ENCODE results near the gene IKZF4.
"Not testable (repeated sequence)": the region's sequence is repeated elsewhere in the genome, so short reads cannot be mapped to it uniquely, and the experiment has no call there.

IKZF4 gene

DNA sequence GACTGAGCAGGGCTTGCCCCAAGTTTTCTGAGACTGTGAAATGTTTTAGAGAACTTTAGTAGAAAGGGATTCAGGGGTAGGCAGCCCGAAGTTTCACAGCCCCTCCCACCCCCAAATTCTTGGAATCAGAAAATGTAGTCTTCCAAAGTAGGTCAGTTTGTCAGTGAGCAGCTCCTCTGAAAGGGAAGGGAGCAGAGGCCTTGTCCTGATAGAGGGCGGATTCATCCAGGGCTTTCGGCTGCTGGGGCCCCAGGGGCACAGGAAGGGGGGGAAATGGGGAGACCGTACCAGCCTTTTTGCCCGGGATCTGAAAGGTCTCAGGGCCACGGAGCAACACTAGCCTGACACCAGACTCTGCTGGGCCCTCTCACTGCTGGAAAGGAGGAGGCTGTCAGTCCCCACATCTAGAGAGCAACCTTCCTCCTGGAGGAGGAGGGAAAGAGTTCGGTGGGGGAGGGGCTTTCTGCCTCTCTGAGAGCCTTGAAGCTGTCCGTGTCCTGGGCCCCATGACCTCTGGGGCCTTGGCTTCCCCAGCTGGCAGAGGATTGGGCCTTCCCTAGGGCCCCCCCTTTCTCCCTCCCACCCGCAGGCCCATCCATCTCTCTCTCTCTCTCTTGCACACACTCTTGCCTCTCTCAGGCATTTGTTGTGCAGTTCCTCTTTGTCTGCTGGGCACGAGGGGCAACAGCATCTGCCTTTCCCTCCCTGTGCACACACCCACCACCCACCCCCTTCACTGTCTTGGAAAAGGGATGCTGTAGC lies at the start of gene IKZF4:
Gene IKZF4 (plus strand): TSS at position 621 of the 762 bp plus-strand sequence. CDS start 451 bp downstream, outside the sequence.
- Histone ChIP-seq H3K27me3 (no peaks in the 10 kb centered on the region), H3K4me1 (peaks cover 40% of the 10 kb centered on the region), H3K9ac (peak within 1 kb of the TSS; percentile 81), H3K36me3 (peaks cover 12% of the 10 kb centered on the region), H3K9me3 (no peaks in the 10 kb centered on the region), H3K4me2 (peak within 1 kb of the TSS; percentile 90), H4K20me1 (no peaks in the 10 kb centered on the region), H3K27ac (peak within 1 kb of the TSS; percentile 81), H3K4me3 (peak within 1 kb of the TSS; percentile 69)
- no peak for TF ChIP-seq Cebpa-rat (IDR thresholded peaks at IDR 0.05)

- TF ChIP-seq Cebpa-rat (IDR thresholded peaks at IDR 0.05) = no peak
- H4K20me1 ChIP-seq = no peaks in the 10 kb centered on the region
- peaks cover 68% of the 10 kb centered on the region for H3K4me1 ChIP-seq
- H3K4me3 ChIP-seq = no peak overlapping the region
- H3K4me2 ChIP-seq = peak overlapping the region; percentile 83
- H3K36me3 ChIP-seq = peaks cover 41% of the 10 kb centered on the region
- H3K9ac ChIP-seq = no peak overlapping the region
- no peaks in the 10 kb centered on the region for H3K9me3 ChIP-seq
- H3K27ac ChIP-seq = no peak overlapping the region
- H3K27me3 ChIP-seq = no peaks in the 10 kb centered on the region
Observed at GRCh38 chr12:55972042-55972441, 48.8 kb upstream of the IKZF4 start.

GRCh38 chr12:55972456-55972855 lies 48.4 kb upstream of the IKZF4 start:
- Histone ChIP-seq H3K27me3 (no peaks in the 10 kb centered on the region), H3K4me2 (peak overlapping the region; percentile 83), H3K9ac (peak overlapping the region; percentile 72), H3K27ac (no peak overlapping the region), H3K9me3 (no peaks in the 10 kb centered on the region), H3K36me3 (peaks cover 41% of the 10 kb centered on the region), H4K20me1 (no peaks in the 10 kb centered on the region; the same call in 1 of the 2 replicates), H3K4me3 (peak overlapping the region; percentile 98), H3K4me1 (peaks cover 68% of the 10 kb centered on the region)
- no peak for TF ChIP-seq Cebpa-rat (IDR thresholded peaks at IDR 0.05)

DNA sequence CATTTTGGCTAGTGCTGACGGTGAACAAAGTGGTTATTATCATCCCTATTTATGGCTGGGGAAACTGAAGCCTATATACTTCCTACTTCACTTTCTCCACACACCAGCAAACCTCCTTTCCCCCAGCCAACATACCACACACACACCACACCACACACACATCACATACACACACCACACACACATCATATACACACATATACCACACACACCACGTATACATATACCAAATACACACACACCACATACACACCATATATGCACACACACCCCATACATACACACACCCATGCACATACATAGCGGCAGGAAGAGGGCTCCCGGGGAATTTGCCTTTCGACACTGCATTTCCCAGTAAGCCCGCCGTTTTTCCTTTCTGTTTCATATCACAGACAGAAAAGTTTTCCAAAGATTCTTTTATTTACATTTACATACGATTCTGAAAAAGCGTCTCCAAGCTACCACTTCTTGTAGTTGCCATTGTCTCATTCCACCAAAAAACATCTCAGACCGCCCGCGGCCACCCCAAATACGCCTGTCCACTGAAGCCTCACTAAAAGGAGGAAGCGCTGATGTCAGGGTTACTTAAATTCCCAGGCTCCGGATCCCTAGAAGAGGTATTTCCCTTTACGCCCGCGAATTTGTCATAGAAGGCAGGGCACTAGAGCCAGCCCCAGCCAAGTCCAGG lies 47.8 kb upstream of the IKZF4 start:
- peak overlapping the region; percentile 83 for H3K4me2 ChIP-seq
- no peaks in the 10 kb centered on the region for H3K9me3 ChIP-seq
- peaks cover 40% of the 10 kb centered on the region for H3K36me3 ChIP-seq
- no peaks in the 10 kb centered on the region; the same call in 1 of the 2 replicates for H4K20me1 ChIP-seq
- peak overlapping the region; percentile 28; the same call in 1 of the 2 replicates for H3K27ac ChIP-seq
- no peaks in the 10 kb centered on the region for H3K27me3 ChIP-seq
- peak overlapping the region; percentile 98 for H3K4me3 ChIP-seq
- TF ChIP-seq Cebpa-rat (IDR thresholded peaks at IDR 0.05) = no peak
- H3K4me1 ChIP-seq = peaks cover 68% of the 10 kb centered on the region
- H3K9ac ChIP-seq = peak overlapping the region; percentile 72

DNA sequence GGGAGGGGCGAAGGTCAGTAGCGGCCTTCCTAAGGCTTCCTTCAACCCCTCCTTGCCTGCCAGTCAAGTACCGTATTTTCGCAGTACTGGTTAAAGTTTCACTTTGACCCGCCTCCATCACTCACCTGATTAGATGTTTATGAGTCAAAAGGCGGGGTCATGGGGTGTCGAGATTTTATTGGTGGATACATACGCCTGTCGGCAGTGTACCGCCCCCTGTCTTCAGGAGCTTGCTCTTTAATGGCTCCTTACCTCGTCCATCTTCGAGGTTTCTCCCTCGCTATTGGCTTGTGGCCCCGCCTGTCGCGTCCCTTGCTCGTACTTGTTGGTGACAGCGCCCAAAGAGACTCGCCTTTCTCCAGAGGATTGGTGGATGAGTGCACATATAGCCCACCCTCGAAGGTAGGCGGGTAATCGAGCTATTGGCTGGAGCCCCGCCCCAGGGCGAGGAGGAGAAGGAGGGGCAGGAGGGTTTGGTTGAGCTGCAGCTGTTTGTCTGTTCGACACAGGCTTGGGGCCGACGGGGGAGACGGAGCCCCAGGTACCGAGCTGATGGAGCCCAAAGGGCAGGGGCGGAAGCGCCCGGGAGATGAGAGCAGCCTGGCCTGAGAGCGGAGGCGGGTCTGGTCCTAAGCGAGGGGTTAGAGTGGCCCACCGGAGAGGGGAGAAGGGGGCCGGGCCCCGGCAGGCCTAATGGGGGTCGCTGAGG lies 47.1 kb upstream of the IKZF4 start, which contains the start of gene RAB5B:
Gene RAB5B (plus strand): TSS at position 480 of the 709 bp plus-strand sequence. CDS start 12,883 bp downstream, outside the sequence.
- H3K9ac ChIP-seq = peak within 1 kb of the TSS; percentile 94
- H3K4me1 ChIP-seq = peaks cover 68% of the 10 kb centered on the region
- peak within 1 kb of the TSS; percentile 98 for H3K4me3 ChIP-seq
- no peaks in the 10 kb centered on the region for H3K27me3 ChIP-seq
- H3K36me3 ChIP-seq = peaks cover 36% of the 10 kb centered on the region
- peak within 1 kb of the TSS; percentile 84 for H3K27ac ChIP-seq
- peaks cover under 1% of the 10 kb centered on the region; the same call in 1 of the 2 replicates for H4K20me1 ChIP-seq
- H3K9me3 ChIP-seq = no peaks in the 10 kb centered on the region
- H3K4me2 ChIP-seq = peak within 1 kb of the TSS; percentile 90
- no peak for TF ChIP-seq Cebpa-rat (IDR thresholded peaks at IDR 0.05)

GRCh38 chr12:55974308-55974730 lies 46.5 kb upstream of the IKZF4 start:
- no peak for TF ChIP-seq Cebpa-rat (IDR thresholded peaks at IDR 0.05)
- Histone ChIP-seq H3K4me2 (peak overlapping the region; percentile 90), H3K9ac (peak overlapping the region; percentile 94), H3K4me3 (peak overlapping the region; percentile 98), H3K9me3 (no peaks in the 10 kb centered on the region), H3K27ac (peak overlapping the region; percentile 84), H3K4me1 (peaks cover 68% of the 10 kb centered on the region), H3K36me3 (peaks cover 36% of the 10 kb centered on the region), H3K27me3 (no peaks in the 10 kb centered on the region), H4K20me1 (peaks cover 6% of the 10 kb centered on the region; the same call in 1 of the 2 replicates)

DNA sequence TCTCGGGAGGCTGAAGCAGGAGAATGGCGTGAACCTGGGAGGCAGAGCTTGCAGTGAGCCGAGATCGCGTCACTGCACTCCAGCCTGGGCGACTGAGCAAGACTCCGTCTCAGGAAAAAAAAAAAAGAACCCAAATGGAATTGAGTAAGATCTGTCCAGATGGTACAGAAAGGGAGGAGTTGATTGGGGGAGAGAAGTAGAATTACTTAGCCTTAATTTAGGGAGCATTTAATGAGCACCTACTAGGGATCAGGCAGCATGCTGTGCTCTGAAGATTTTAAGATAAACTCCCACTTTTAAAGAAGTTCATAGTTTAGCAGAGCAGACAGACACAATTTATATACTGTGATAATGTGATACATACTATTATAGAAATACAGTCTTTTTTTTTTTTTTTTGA lies 42.5 kb upstream of the IKZF4 start:
- Histone ChIP-seq H3K4me1 (peaks cover 66% of the 10 kb centered on the region), H3K27ac (peak overlapping the region; percentile 63; the same call in 1 of the 2 replicates), H3K9ac (no peak overlapping the region), H3K27me3 (no peaks in the 10 kb centered on the region), H4K20me1 (peaks cover 27% of the 10 kb centered on the region), H3K36me3 (peaks cover 35% of the 10 kb centered on the region), H3K9me3 (no peaks in the 10 kb centered on the region), H3K4me2 (peak overlapping the region; percentile 90), H3K4me3 (no peak overlapping the region)
- no peak for TF ChIP-seq Cebpa-rat (IDR thresholded peaks at IDR 0.05)

GRCh38 chr12:55979069-55979468 lies 41.8 kb upstream of the IKZF4 start:
- Histone ChIP-seq H3K4me3 (no peak overlapping the region), H4K20me1 (peaks cover 27% of the 10 kb centered on the region), H3K36me3 (peaks cover 35% of the 10 kb centered on the region), H3K4me1 (peaks cover 73% of the 10 kb centered on the region), H3K9ac (no peak overlapping the region), H3K9me3 (no peaks in the 10 kb centered on the region), H3K27me3 (no peaks in the 10 kb centered on the region), H3K4me2 (no peak overlapping the region), H3K27ac (no peak overlapping the region)
- TF ChIP-seq Cebpa-rat (IDR thresholded peaks at IDR 0.05) = no peak

DNA sequence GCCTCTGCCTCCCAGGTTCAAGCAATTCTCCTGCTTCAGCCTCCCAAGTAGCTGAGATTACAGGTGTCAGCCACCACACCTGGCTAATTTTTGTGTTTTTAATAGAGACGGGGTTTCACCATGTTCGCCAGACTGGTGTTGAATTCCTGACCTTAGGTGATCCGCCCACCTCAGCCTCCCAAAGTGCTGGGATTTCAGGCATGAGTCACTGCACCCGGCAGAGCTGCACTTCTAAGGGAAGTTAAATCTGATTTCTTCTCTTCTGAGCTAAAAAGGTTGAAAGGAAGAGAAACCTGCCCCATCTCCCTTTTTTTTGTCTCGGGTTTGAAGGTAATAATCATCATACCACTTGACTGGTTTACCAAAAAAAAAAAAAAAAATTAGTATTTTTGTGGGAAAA lies 39.0 kb upstream of the IKZF4 start:
- H3K9ac ChIP-seq = not testable (repeated sequence)

More for the DNA sequence above, 39.0 kb upstream of the IKZF4 start:
- H3K9me3 ChIP-seq, H3K4me3 ChIP-seq, H3K27me3 ChIP-seq: not testable (repeated sequence)
- Histone ChIP-seq H3K27ac (peak overlapping the region; percentile 33; the same call in 1 of the 2 replicates), H3K4me2 (peak overlapping the region; percentile 65), H4K20me1 (peaks cover 27% of the 10 kb centered on the region), H3K36me3 (peaks cover 58% of the 10 kb centered on the region), H3K4me1 (peaks cover 71% of the 10 kb centered on the region)
